Measurements from ENCODE around the gene B4GALT7.

Gene B4GALT7

GRCh38 chr5:177592010-177592834, 7.7 kb upstream of the B4GALT7 start, which contains the start of gene TMED9:
Gene TMED9, plus strand, starts transcription at chr5:177592203. Its CDS starts 12 bp downstream, at chr5:177592215.
- TF ChIP-seq CTCF (IDR thresholded peaks at IDR 0.05; ENCODE audit: low read depth, low read length, missing control alignments) = no peak
- H3K4me3 ChIP-seq (ENCODE audit: low read depth, low read length) = peak within 1 kb of the TSS; percentile 94
- in situ Hi-C loops (cut with HindIII; ENCODE audit: low sequenced_read_pairs) = no loop called here
- peak; percentile 32 for DNase-seq (ENCODE audit: low read depth)

GRCh38 chr5:177592905-177593304, 7.0 kb upstream of the B4GALT7 start:
- in situ Hi-C loops (cut with HindIII; ENCODE audit: low sequenced_read_pairs) = no loop called here
- no peak for TF ChIP-seq CTCF (IDR thresholded peaks at IDR 0.05; ENCODE audit: low read depth, low read length, missing control alignments)
- no peak for DNase-seq (ENCODE audit: low read depth)
- peak overlapping the region; percentile 94 for H3K4me3 ChIP-seq (ENCODE audit: low read depth, low read length)

GRCh38 chr5:177593511-177593910, 6.4 kb upstream of the B4GALT7 start:
- peak overlapping the region; percentile 94 for H3K4me3 ChIP-seq (ENCODE audit: low read depth, low read length)
- TF ChIP-seq CTCF (IDR thresholded peaks at IDR 0.05; ENCODE audit: low read depth, low read length, missing control alignments) = no peak
- in situ Hi-C loops (cut with HindIII; ENCODE audit: low sequenced_read_pairs) = no loop called here
- no peak for DNase-seq (ENCODE audit: low read depth)

GRCh38 chr5:177594071-177594470, 5.9 kb upstream of the B4GALT7 start:
- in situ Hi-C loops (cut with HindIII; ENCODE audit: low sequenced_read_pairs) = no loop called here

GRCh38 chr5:177595026-177595585, 4.8 kb upstream of the B4GALT7 start:
- in situ Hi-C loops (cut with HindIII; ENCODE audit: low sequenced_read_pairs) = no loop called here
- no peak for TF ChIP-seq CTCF (IDR thresholded peaks at IDR 0.05; ENCODE audit: low read depth, low read length, missing control alignments)
- no peak for DNase-seq (ENCODE audit: low read depth)
- H3K4me3 ChIP-seq (ENCODE audit: low read depth, low read length) = no peak overlapping the region

More at GRCh38 chr5:177594071-177594470, 5.9 kb upstream of the B4GALT7 start:
- no peak for TF ChIP-seq CTCF (IDR thresholded peaks at IDR 0.05; ENCODE audit: low read depth, low read length, missing control alignments)
- H3K4me3 ChIP-seq (ENCODE audit: low read depth, low read length) = no peak overlapping the region
- DNase-seq (ENCODE audit: low read depth) = no peak

- in situ Hi-C loops (cut with HindIII; ENCODE audit: low sequenced_read_pairs) = no loop called here
- DNase-seq (ENCODE audit: low read depth) = no peak
- no peak for TF ChIP-seq CTCF (IDR thresholded peaks at IDR 0.05; ENCODE audit: low read depth, low read length, missing control alignments)
- H3K4me3 ChIP-seq (ENCODE audit: low read depth, low read length) = no peak overlapping the region
Measured at GRCh38 chr5:177595991-177596774, 3.7 kb upstream of the B4GALT7 start.

Data from astrocyte of the cerebellum (primary cell).